ENCODE data around the gene DPT.

The DPT gene

GRCh38 chr1:168734946-168735345 lies 5.9 kb upstream of the DPT start:
- TF ChIP-seq ARNT (IDR thresholded peaks at IDR 0.05) (no peak), TARDBP (IDR thresholded peaks at IDR 0.05) (no peak), FOXA1 (IDR thresholded peaks at IDR 0.05) (no peak), HDGF (IDR thresholded peaks at IDR 0.05; ENCODE audit: borderline replicate concordance) (no peak), NFRKB (IDR thresholded peaks at IDR 0.05) (no peak), L3MBTL2 (conservative IDR thresholded peaks at IDR 0.05) (no peak), LEF1 (IDR thresholded peaks at IDR 0.05; ENCODE audit: borderline replicate concordance) (no peak)
- CTCF ChIA-PET, result no interaction called here
- DNase-seq (ENCODE audit: extremely low spot score), result no peak
- POLR2A ChIA-PET, result no interaction called here

- CTCF ChIA-PET, result no interaction called here
- no peak for DNase-seq (ENCODE audit: extremely low spot score)
- POLR2A ChIA-PET, result no interaction called here
- TF ChIP-seq SP1 (IDR thresholded peaks at IDR 0.05), result no peak
- no peak for TF ChIP-seq SUZ12 (IDR thresholded peaks at IDR 0.05)
- TF ChIP-seq NFRKB (IDR thresholded peaks at IDR 0.05), result no peak
- TF ChIP-seq CTBP1 (IDR thresholded peaks at IDR 0.05; ENCODE audit: borderline replicate concordance), result no peak
- no peak for TF ChIP-seq FOXA1 (IDR thresholded peaks at IDR 0.05)
Observed at GRCh38 chr1:168734271-168734670, 5.3 kb upstream of the DPT start.

- DNase-seq (ENCODE audit: extremely low spot score), result no peak
- ChIA-PET CTCF (no interaction called here), POLR2A (no interaction called here)
- no peak for TF ChIP-seq ZNF384 (IDR thresholded peaks at IDR 0.05)
- no peak for TF ChIP-seq SUZ12 (IDR thresholded peaks at IDR 0.05)
- no peak for TF ChIP-seq FOXK2 (IDR thresholded peaks at IDR 0.05)
- TF ChIP-seq ARNT (IDR thresholded peaks at IDR 0.05), result no peak
- no peak for TF ChIP-seq FOXA1 (IDR thresholded peaks at IDR 0.05)
- no peak for TF ChIP-seq SP1 (IDR thresholded peaks at IDR 0.05)
- TF ChIP-seq PKNOX1 (IDR thresholded peaks at IDR 0.05), result no peak
- TF ChIP-seq CTBP1 (IDR thresholded peaks at IDR 0.05; ENCODE audit: borderline replicate concordance), result no peak
- no peak for TF ChIP-seq NFRKB (IDR thresholded peaks at IDR 0.05)
- TF ChIP-seq ELF4 (IDR thresholded peaks at IDR 0.05), result no peak
- TF ChIP-seq TARDBP (IDR thresholded peaks at IDR 0.05), result no peak
- TF ChIP-seq L3MBTL2 (conservative IDR thresholded peaks at IDR 0.05), result no peak
- TF ChIP-seq BHLHE40 (IDR thresholded peaks at IDR 0.05; ENCODE audit: borderline replicate concordance), result no peak
- TF ChIP-seq FOXM1 (IDR thresholded peaks at IDR 0.05; ENCODE audit: borderline replicate concordance), result no peak
- no peak for TF ChIP-seq HDGF (IDR thresholded peaks at IDR 0.05; ENCODE audit: borderline replicate concordance)
- no peak for TF ChIP-seq LEF1 (IDR thresholded peaks at IDR 0.05; ENCODE audit: borderline replicate concordance)
Observed at GRCh38 chr1:168733241-168733640, 4.2 kb upstream of the DPT start.

- TF ChIP-seq SUZ12 (IDR thresholded peaks at IDR 0.05), result no peak
- CTCF ChIA-PET, result no interaction called here
- POLR2A ChIA-PET, result no interaction called here
- DNase-seq (ENCODE audit: extremely low spot score), result no peak
Observed at GRCh38 chr1:168732736-168733135, 3.7 kb upstream of the DPT start.

GRCh38 chr1:168731244-168731953 lies 2.4 kb upstream of the DPT start:
- ChIA-PET CTCF (no interaction called here), POLR2A (no interaction called here)
- no peak for DNase-seq (ENCODE audit: extremely low spot score)
- TF ChIP-seq TARDBP (IDR thresholded peaks at IDR 0.05) (no peak), BHLHE40 (IDR thresholded peaks at IDR 0.05; ENCODE audit: borderline replicate concordance) (no peak), FOXM1 (IDR thresholded peaks at IDR 0.05; ENCODE audit: borderline replicate concordance) (no peak), SP1 (IDR thresholded peaks at IDR 0.05) (no peak), ZNF384 (IDR thresholded peaks at IDR 0.05) (no peak), CTBP1 (IDR thresholded peaks at IDR 0.05; ENCODE audit: borderline replicate concordance) (no peak), PKNOX1 (IDR thresholded peaks at IDR 0.05) (no peak), SUZ12 (IDR thresholded peaks at IDR 0.05) (no peak), FOXA1 (IDR thresholded peaks at IDR 0.05) (no peak), ARNT (IDR thresholded peaks at IDR 0.05) (no peak), L3MBTL2 (conservative IDR thresholded peaks at IDR 0.05) (no peak), NFRKB (IDR thresholded peaks at IDR 0.05) (no peak), LEF1 (IDR thresholded peaks at IDR 0.05; ENCODE audit: borderline replicate concordance) (no peak)

GRCh38 chr1:168729405-168729802 lies 398 bp upstream of the DPT start:
- DNase-seq (ENCODE audit: extremely low spot score), result no peak
- ChIA-PET POLR2A (no interaction called here), CTCF (interaction anchor here (0.8 kb wide), 1 partner anchor 380 kb away, joined by 3 read pairs; no protein-coding TSS in a partner anchor)
- no peak for TF ChIP-seq FOXM1 (IDR thresholded peaks at IDR 0.05; ENCODE audit: borderline replicate concordance)
- TF ChIP-seq BHLHE40 (IDR thresholded peaks at IDR 0.05; ENCODE audit: borderline replicate concordance), result no peak
- TF ChIP-seq HDGF (IDR thresholded peaks at IDR 0.05; ENCODE audit: borderline replicate concordance), result no peak
- no peak for TF ChIP-seq L3MBTL2 (conservative IDR thresholded peaks at IDR 0.05)
- TF ChIP-seq CTBP1 (IDR thresholded peaks at IDR 0.05; ENCODE audit: borderline replicate concordance), result no peak
- TF ChIP-seq FOXK2 (IDR thresholded peaks at IDR 0.05), result no peak
- no peak for TF ChIP-seq PKNOX1 (IDR thresholded peaks at IDR 0.05)
- no peak for TF ChIP-seq ARNT (IDR thresholded peaks at IDR 0.05)
- TF ChIP-seq FOXA1 (IDR thresholded peaks at IDR 0.05), result no peak
- no peak for TF ChIP-seq SUZ12 (IDR thresholded peaks at IDR 0.05)
- no peak for TF ChIP-seq NFRKB (IDR thresholded peaks at IDR 0.05)
- TF ChIP-seq LEF1 (IDR thresholded peaks at IDR 0.05; ENCODE audit: borderline replicate concordance), result no peak
- TF ChIP-seq SP1 (IDR thresholded peaks at IDR 0.05), result no peak

Data from HEK293T (cell line).